Kidney epithelial cell (primary cell): ENCODE data around the gene FAM131B. TPM values are rescaled to one million over a fixed set of nuclear protein-coding genes. Genes with fewer than 3 reads are reported as not detected.

Source experiments
- DNase-seq: peaks from one replicate; pipeline ENCODE4 v3.0.0-alpha.2; 2010; ENCODE audit warnings: low read depth
- H3K27me3 ChIP-seq: 2 replicates; pipeline ENCODE4 v1.6.0; 2011; ENCODE audit warnings: low read length; ENCODE audit not compliant: control insufficient read depth, insufficient read depth
- H3K36me3 ChIP-seq: 2 replicates; pipeline ENCODE4 v1.5.1; 2011; ENCODE audit warnings: low read length; ENCODE audit not compliant: control insufficient read depth, insufficient read depth
- H3K4me3 ChIP-seq: 2 replicates; pipeline ENCODE4 v1.5.1; 2011; ENCODE audit warnings: low read depth, mild to moderate bottlenecking, control low read depth, low read length
- total RNA-seq: library from RNA; depleted of rRNA; stranded (reverse); fragments of >200 nt; gene quantifications from 2 replicates; pipeline ENCODE4 v1.2.3, GENCODE V29; 2015
- TF ChIP-seq, protein P1 (sequence below): IDR thresholded peaks from 2 replicates; pipeline ENCODE4 v1.5.1; 2011; ENCODE audit warnings: mild to moderate bottlenecking, moderate library complexity, low read length, control low read depth, inconsistent platforms; ENCODE audit not compliant: insufficient read depth, poor library complexity, severe bottlenecking

The FAM131B gene
- total RNA-seq, 1 donor from 2014 or later, result 1.3 TPM

- no peaks in the 10 kb centered on the region for H3K36me3 ChIP-seq
- TF ChIP-seq, protein P1, sequence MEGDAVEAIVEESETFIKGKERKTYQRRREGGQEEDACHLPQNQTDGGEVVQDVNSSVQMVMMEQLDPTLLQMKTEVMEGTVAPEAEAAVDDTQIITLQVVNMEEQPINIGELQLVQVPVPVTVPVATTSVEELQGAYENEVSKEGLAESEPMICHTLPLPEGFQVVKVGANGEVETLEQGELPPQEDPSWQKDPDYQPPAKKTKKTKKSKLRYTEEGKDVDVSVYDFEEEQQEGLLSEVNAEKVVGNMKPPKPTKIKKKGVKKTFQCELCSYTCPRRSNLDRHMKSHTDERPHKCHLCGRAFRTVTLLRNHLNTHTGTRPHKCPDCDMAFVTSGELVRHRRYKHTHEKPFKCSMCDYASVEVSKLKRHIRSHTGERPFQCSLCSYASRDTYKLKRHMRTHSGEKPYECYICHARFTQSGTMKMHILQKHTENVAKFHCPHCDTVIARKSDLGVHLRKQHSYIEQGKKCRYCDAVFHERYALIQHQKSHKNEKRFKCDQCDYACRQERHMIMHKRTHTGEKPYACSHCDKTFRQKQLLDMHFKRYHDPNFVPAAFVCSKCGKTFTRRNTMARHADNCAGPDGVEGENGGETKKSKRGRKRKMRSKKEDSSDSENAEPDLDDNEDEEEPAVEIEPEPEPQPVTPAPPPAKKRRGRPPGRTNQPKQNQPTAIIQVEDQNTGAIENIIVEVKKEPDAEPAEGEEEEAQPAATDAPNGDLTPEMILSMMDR, result no peak
- no peak for DNase-seq
Measured at GRCh38 chr7:143399151-143399550, 36.6 kb upstream of the FAM131B start.

GRCh38 chr7:143398616-143399015 is 36.1 kb upstream of the FAM131B start:
- H3K36me3 ChIP-seq, result no peaks in the 10 kb centered on the region
- TF ChIP-seq, protein P1, result no peak
- H3K27me3 ChIP-seq, result no peaks in the 10 kb centered on the region
- DNase-seq, result no peak
- H3K4me3 ChIP-seq, result no peak overlapping the region

More at GRCh38 chr7:143399151-143399550, 36.6 kb upstream of the FAM131B start:
- no peak overlapping the region for H3K4me3 ChIP-seq
- H3K27me3 ChIP-seq, result no peaks in the 10 kb centered on the region

GRCh38 chr7:143397710-143398530 is 35.4 kb upstream of the FAM131B start:
- TF ChIP-seq, protein P1, result no peak
- DNase-seq, result no peak
- no peaks in the 10 kb centered on the region for H3K27me3 ChIP-seq
- no peaks in the 10 kb centered on the region for H3K36me3 ChIP-seq
- H3K4me3 ChIP-seq, result no peak overlapping the region

DNA sequence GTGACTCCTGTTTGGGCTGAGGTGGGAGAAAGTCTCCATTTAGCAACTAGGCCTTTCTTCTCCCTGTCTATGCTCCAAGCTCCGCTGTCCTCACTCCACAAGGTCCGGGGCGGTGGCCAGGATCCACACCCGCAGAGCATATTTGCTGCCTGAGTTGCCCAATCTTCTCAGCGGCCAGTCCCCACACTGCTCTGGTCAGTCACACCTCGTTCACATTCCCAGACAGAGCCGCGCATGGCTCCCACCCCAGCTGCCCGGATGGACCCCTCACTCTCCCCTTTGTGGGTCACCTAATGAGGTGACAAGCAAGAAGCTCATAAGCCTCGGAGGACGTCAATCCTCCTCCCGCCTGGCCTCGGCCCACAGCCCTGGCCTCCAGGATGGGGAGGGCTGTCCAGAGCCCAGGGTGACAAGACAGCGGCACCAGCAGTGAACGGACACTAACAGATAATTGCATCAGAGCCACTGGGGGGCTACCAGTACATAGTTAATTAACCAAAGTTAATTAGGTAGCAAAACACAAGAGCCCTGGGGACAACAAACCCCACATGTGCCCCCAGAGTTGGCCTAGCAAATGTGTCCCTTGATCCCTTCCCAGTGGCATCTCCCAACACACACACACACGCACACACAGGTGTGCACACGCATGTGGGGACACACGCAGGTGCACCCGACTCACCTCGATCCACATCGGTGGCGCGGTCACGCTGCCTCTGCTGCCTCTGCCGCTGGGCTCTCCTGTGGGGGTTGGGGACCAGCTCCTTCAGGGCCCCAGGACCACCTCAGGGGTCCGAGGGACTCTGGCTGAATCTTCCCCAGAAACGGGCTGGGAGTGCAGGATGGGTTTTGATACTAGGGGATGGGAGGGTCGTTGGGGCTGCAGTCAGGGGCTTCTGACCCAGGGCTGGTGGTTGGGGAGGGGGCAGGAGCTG is 34.4 kb upstream of the FAM131B start:
- TF ChIP-seq, protein P1, result no peak
- no peak for DNase-seq
- Histone ChIP-seq H3K4me3 (no peak overlapping the region), H3K27me3 (no peaks in the 10 kb centered on the region), H3K36me3 (no peaks in the 10 kb centered on the region)

DNA sequence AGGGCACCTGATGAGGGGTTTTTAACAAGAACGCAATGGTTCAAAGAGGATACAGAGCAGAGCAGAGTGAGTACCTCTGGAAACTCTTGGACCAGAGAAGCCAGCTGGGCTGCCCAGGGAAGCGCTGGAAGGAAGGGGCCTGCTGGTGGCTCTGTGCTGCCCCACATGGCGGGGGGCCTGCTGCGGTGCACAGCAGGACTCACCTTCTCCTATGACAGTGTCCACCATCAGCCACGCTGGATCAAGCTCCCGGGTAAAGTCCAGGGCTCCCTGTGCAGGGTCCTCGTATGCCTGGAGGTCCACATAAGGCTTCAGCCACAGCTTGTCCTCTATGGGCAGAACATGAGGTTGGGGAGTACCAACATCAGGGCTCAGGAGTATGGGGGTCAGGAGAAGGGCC is 33.7 kb upstream of the FAM131B start:
- H3K27me3 ChIP-seq, result no peaks in the 10 kb centered on the region
- H3K36me3 ChIP-seq, result peaks cover 2% of the 10 kb centered on the region
- H3K4me3 ChIP-seq, result no peak overlapping the region
- TF ChIP-seq, protein P1, result no peak
- no peak for DNase-seq
